KG1 (cell line): Measurements from ENCODE around the gene MCF2L.

Source experiments
- DNase-seq: peaks from one replicate; lab custom pipeline; 2025; lab: John Stamatoyannopoulos, UW

The MCF2L gene

GRCh38 chr13:113113846-113114271, 144.8 kb downstream of the MCF2L start:
- DNase-seq = no peak

- DNase-seq = no peak
Measured at GRCh38 chr13:113114511-113115362, 145.7 kb downstream of the MCF2L start.

GRCh38 chr13:113115363-113116205, 146.6 kb downstream of the MCF2L start:
- no peak for DNase-seq

GRCh38 chr13:113116206-113116800, 147.3 kb downstream of the MCF2L start:
- DNase-seq = no peak

- DNase-seq = no peak
Measured at GRCh38 chr13:113116871-113117271, 147.9 kb downstream of the MCF2L start.

- DNase-seq = no peak
Measured at GRCh38 chr13:113117335-113117872, 148.4 kb downstream of the MCF2L start.

GRCh38 chr13:113117911-113118260, 148.9 kb downstream of the MCF2L start:
- DNase-seq = no peak

GRCh38 chr13:113118261-113119021, 149.4 kb downstream of the MCF2L start:
- no peak for DNase-seq

GRCh38 chr13:113119166-113119821, 150.3 kb downstream of the MCF2L start:
- DNase-seq = no peak

- no peak for DNase-seq
Measured at GRCh38 chr13:113119822-113120189, 150.8 kb downstream of the MCF2L start.

GRCh38 chr13:113120300-113121182, 151.5 kb downstream of the MCF2L start:
- no peak for DNase-seq

GRCh38 chr13:113121183-113121927, 152.3 kb downstream of the MCF2L start:
- no peak for DNase-seq

- no peak for DNase-seq
Measured at GRCh38 chr13:113121928-113122471, 153.0 kb downstream of the MCF2L start.

- no peak for DNase-seq
Measured at GRCh38 chr13:113122550-113123225, 153.7 kb downstream of the MCF2L start, which contains the start of gene F10. Gene F10 (plus strand): TSS chr13:113122799. CDS start chr13:113122856, 57 bp downstream.

- DNase-seq = no peak
Measured at GRCh38 chr13:113123226-113124201, 154.5 kb downstream of the MCF2L start.

GRCh38 chr13:113124211-113124970, 155.4 kb downstream of the MCF2L start:
- no peak for DNase-seq
